IMR-90 (cell line): ENCODE data around the gene KRT1. TPM values are rescaled to one million over a fixed set of nuclear protein-coding genes. Genes with fewer than 3 reads are reported as not detected.

ENCODE experiments used
- ATAC-seq: fragments of 200-7000 bp; cut with Tn5 transposase; 2 replicates; pipeline ENCODE4 v1.9.1; 2020; ENCODE audit warnings: low read depth, mild to moderate bottlenecking, moderate library complexity
- BruUV-seq: library from RNA; stranded (reverse); fragments of 400-500 nt; replicated peaks from 2 replicates; lab custom pipeline; 2021; lab: Mats Ljungman, UMichigan
- CTCF ChIA-PET: fragments of 300-600 bp; formaldehyde crosslinking; extraction: SDS; loops from one replicate; lab custom pipeline; 2021; ENCODE audit warnings: antibody characterized with exemption; lab: Yijun Ruan, JAX
- POLR2A ChIA-PET: fragments of 300-600 bp; sonication (Branson Sonifier 250); formaldehyde crosslinking; loops from one replicate; lab custom pipeline; 2022; ENCODE audit warnings: antibody characterized with exemption; ENCODE audit not compliant: unreplicated experiment; lab: Charles Lee
- DNase-seq: peaks from one replicate; pipeline ENCODE4 v3.0.0; 2013
- H2AFZ ChIP-seq: replicated peaks from 2 replicates; pipeline ENCODE3; 2013; ENCODE audit warnings: low read length, mild to moderate bottlenecking; ENCODE audit not compliant: poor library complexity
- H2AK5ac ChIP-seq: 2 replicates; pipeline ENCODE4 v1.6.1; 2013; ENCODE audit warnings: low read depth, low read length, inconsistent platforms
- H2AK9ac ChIP-seq: replicated peaks from 2 replicates; pipeline ENCODE3; 2013; ENCODE audit warnings: mild to moderate bottlenecking, low read depth, low read length, moderate library complexity; ENCODE audit not compliant: poor library complexity
- H2BK120ac ChIP-seq: 2 replicates; pipeline ENCODE4 v1.6.1; 2013; ENCODE audit warnings: low read depth, low read length, inconsistent platforms
- H2BK15ac ChIP-seq: 3 replicates; pipeline ENCODE4 v1.6.1; 2013; ENCODE audit warnings: low read depth, low read length, inconsistent platforms
- H2BK20ac ChIP-seq: 2 replicates; pipeline ENCODE4 v1.6.1; 2013; ENCODE audit warnings: low read depth, mild to moderate bottlenecking, inconsistent platforms, low read length, moderate library complexity
- H2BK5ac ChIP-seq: 2 replicates; pipeline ENCODE4 v1.6.1; 2013; ENCODE audit warnings: mild to moderate bottlenecking, low read depth, low read length, inconsistent platforms; ENCODE audit not compliant: poor library complexity, severe bottlenecking
- H3K14ac ChIP-seq: replicated peaks from 2 replicates; pipeline ENCODE4 v1.6.1; 2013; ENCODE audit warnings: low read depth, low read length, inconsistent platforms
- H3K18ac ChIP-seq: 2 replicates; pipeline ENCODE4 v1.6.1; 2013; ENCODE audit warnings: low read depth, low read length, control low read depth
- H3K23ac ChIP-seq: 2 replicates; pipeline ENCODE4 v1.6.1; 2013; ENCODE audit warnings: low read depth, low read length, inconsistent platforms
- H3K27ac ChIP-seq: 2 replicates; pipeline ENCODE4 v1.5.1; 2013; ENCODE audit warnings: mild to moderate bottlenecking, control low read depth, low read length; ENCODE audit not compliant: insufficient read depth
- H3K27me3 ChIP-seq: 2 replicates; pipeline ENCODE4 v1.6.1; 2013; ENCODE audit warnings: low read length; ENCODE audit not compliant: control insufficient read depth, insufficient read depth
- H3K36me3 ChIP-seq: 2 replicates; pipeline ENCODE4 v1.6.1; 2013; ENCODE audit warnings: low read length, mixed read lengths; ENCODE audit not compliant: control insufficient read depth, insufficient read depth
- H3K4ac ChIP-seq: 2 replicates; pipeline ENCODE4 v1.6.1; 2013; ENCODE audit warnings: low read depth, low read length, inconsistent platforms
- H3K4me1 ChIP-seq: 2 replicates; pipeline ENCODE4 v1.6.1; 2013; ENCODE audit warnings: low read length, mixed read lengths; ENCODE audit not compliant: control insufficient read depth, insufficient read depth
- H3K4me2 ChIP-seq: 2 replicates; pipeline ENCODE4 v1.6.1; 2013; ENCODE audit warnings: low read depth, mild to moderate bottlenecking, control low read depth, low read length, moderate library complexity
- H3K4me3 ChIP-seq: 2 replicates; pipeline ENCODE4 v1.5.1; 2013; ENCODE audit warnings: low read depth, mild to moderate bottlenecking, control low read depth, low read length, moderate library complexity; ENCODE audit not compliant: insufficient read depth
- H3K56ac ChIP-seq: 2 replicates; pipeline ENCODE4 v1.6.1; 2013; ENCODE audit warnings: low read length, inconsistent platforms; ENCODE audit not compliant: insufficient read depth; ENCODE audit errors: extremely low read depth
- H3K79me1 ChIP-seq, 2 experiments: 2 replicates each; pipeline ENCODE4 v1.6.1; 2013; ENCODE audit warnings: low read length in 2 of 2, inconsistent platforms in 1 of 2, low read depth in 1 of 2
- H3K9ac ChIP-seq: 2 replicates; pipeline ENCODE4 v1.6.1; 2013; ENCODE audit warnings: low read depth, low read length, control low read depth
- H3K9me1 ChIP-seq: 2 replicates; pipeline ENCODE4 v1.6.1; 2013; ENCODE audit warnings: low read length, inconsistent platforms; ENCODE audit not compliant: insufficient read depth
- H3K9me3 ChIP-seq: 2 replicates; pipeline ENCODE4 v1.6.1; 2013; ENCODE audit warnings: low read length; ENCODE audit not compliant: control insufficient read depth, insufficient read depth
- H4K20me1 ChIP-seq: 2 replicates; pipeline ENCODE4 v1.6.1; 2013; ENCODE audit warnings: low read length, inconsistent platforms; ENCODE audit not compliant: insufficient read depth
- H4K5ac ChIP-seq: 2 replicates; pipeline ENCODE4 v1.6.1; 2013; ENCODE audit warnings: mild to moderate bottlenecking, low read depth, low read length, control low read depth
- H4K8ac ChIP-seq, 2 experiments: 2 replicates each; pipeline ENCODE4 v1.6.1; 2013; ENCODE audit warnings: low read depth in 2 of 2, low read length in 2 of 2, control low read depth in 1 of 2, inconsistent platforms in 1 of 2
- H4K91ac ChIP-seq: 2 replicates; pipeline ENCODE4 v1.6.1; 2013; ENCODE audit warnings: low read depth, low read length, inconsistent platforms; ENCODE audit not compliant: insufficient read depth
- BHLHE40 ChIP-seq: fragments of 150-350 bp; IDR thresholded peaks from 2 replicates; pipeline ENCODE4 v1.6.1; 2016; ENCODE audit warnings: mild to moderate bottlenecking, low read depth, low read length
- CTCF ChIP-seq: conservative IDR thresholded peaks from 2 replicates; pipeline ENCODE4 v1.5.1; 2012; ENCODE audit warnings: mild to moderate bottlenecking, low read depth, low read length, improper control_type of control experiment
- MAFK ChIP-seq: IDR thresholded peaks from 2 replicates; pipeline ENCODE4 v1.6.1; 2012; ENCODE audit warnings: low read depth, low read length, improper control_type of control experiment
- MAZ ChIP-seq: IDR thresholded peaks from 2 replicates; pipeline ENCODE4 v1.6.1; 2012; ENCODE audit warnings: low read depth, mild to moderate bottlenecking, low read length, improper control_type of control experiment, moderate library complexity, borderline replicate concordance
- MXI1 ChIP-seq: IDR thresholded peaks from 2 replicates; pipeline ENCODE4 v1.6.1; 2012; ENCODE audit warnings: low read depth, mild to moderate bottlenecking, low read length, moderate library complexity, borderline replicate concordance
- NFE2L2 ChIP-seq: fragments of 150-350 bp; IDR thresholded peaks from 2 replicates; pipeline ENCODE4 v1.6.1; 2016; ENCODE audit warnings: low read depth, mild to moderate bottlenecking, low read length
- POLR2A ChIP-seq: IDR thresholded peaks from 2 replicates; pipeline ENCODE4 v1.6.1; 2012; ENCODE audit warnings: mild to moderate bottlenecking, low read depth, low read length
- RAD21 ChIP-seq: IDR thresholded peaks from 2 replicates; pipeline ENCODE4 v1.6.1; 2012; ENCODE audit warnings: low read length, improper control_type of control experiment
- RCOR1 ChIP-seq: IDR thresholded peaks from 2 replicates; pipeline ENCODE4 v1.6.1; 2012; ENCODE audit warnings: mild to moderate bottlenecking, low read length, improper control_type of control experiment; ENCODE audit not compliant: insufficient replicate concordance
- RFX5 ChIP-seq: IDR thresholded peaks from 2 replicates; pipeline ENCODE4 v1.8.0; 2012; ENCODE audit warnings: low read depth, mild to moderate bottlenecking, low read length, moderate library complexity
- SMC3 ChIP-seq: fragments of 150-350 bp; IDR thresholded peaks from 2 replicates; pipeline ENCODE4 v1.6.1; 2016; ENCODE audit warnings: low read depth, mild to moderate bottlenecking, antibody characterized with exemption, low read length, moderate library complexity
- USF2 ChIP-seq: fragments of 150-350 bp; IDR thresholded peaks from 2 replicates; pipeline ENCODE4 v1.6.1; 2017; ENCODE audit warnings: mild to moderate bottlenecking, antibody characterized with exemption, low read length, low read depth
- WGBS, 2 experiments: methylation state at CpG; one replicate each; pipeline versions ENCODE4 v1.1.5 to v1.1.7; 2013; ENCODE audit warnings: missing lambda C conversion rate in 2 of 2; ENCODE audit not compliant: insufficient read length in 1 of 2; ENCODE audit errors: extremely low coverage in 2 of 2; 5-methylcytosine and 5-hydroxymethylcytosine counted together
- dilution Hi-C: fragments of 300-500 bp; cut with HindIII; formaldehyde crosslinking; loops from one replicate; pipeline ENCODE4 v1.14.3; 2018; ENCODE audit warnings: low sequenced_read_pairs; ENCODE audit not compliant: unreplicated experiment
- in situ Hi-C: fragments of 300-500 bp; cut with MboI; formaldehyde crosslinking; loops from 3 replicates; pipeline ENCODE4 v1.14.3; 2019; ENCODE audit warnings: low sequenced_read_pairs, inconsistent platforms, mixed read lengths
- intact Hi-C: fragments of 100-400 bp; cut with micrococcal nuclease; formaldehyde crosslinking; loops from 2 replicates; pipeline ENCODE4 v1.10.0; 2022
- polyA plus RNA-seq, 3 experiments: library from polyadenylated mRNA; depleted of rRNA; stranded (reverse); fragments of >200 nt; gene quantifications; 2 replicates each; pipeline ENCODE4 v1.2.3, GENCODE V29; 2012; ENCODE audit warnings: low replicate concordance in 1 of 3
- total RNA-seq: library from RNA; depleted of rRNA; stranded (reverse); fragments of >200 nt; gene quantifications from 2 replicates; pipeline ENCODE4 v1.2.3, GENCODE V29; 2012

KRT1 gene
- total and polyA plus RNA-seq, 2 of the 4 experiments (the other 2 are of a cell fraction): not detected

- DNase-seq: no peak
- Histone ChIP-seq H3K9me1 (no peaks in the 10 kb centered on the region), H4K8ac (no peak overlapping the region), H4K5ac (no peak overlapping the region), H3K4me3 (no peak overlapping the region), H3K4me2 (no peak overlapping the region), H3K27ac (no peak overlapping the region), H3K4me1 (no peaks in the 10 kb centered on the region), H3K14ac (no peak overlapping the region), H3K27me3 (peaks cover 32% of the 10 kb centered on the region), H2BK120ac (no peak overlapping the region), H3K56ac (no peak overlapping the region), H2BK5ac (no peak overlapping the region), H3K9me3 (no peaks in the 10 kb centered on the region), H3K18ac (no peak overlapping the region), H4K20me1 (no peaks in the 10 kb centered on the region), H3K79me1 (no peaks in the 10 kb centered on the region), H2AFZ (no peak overlapping the region), H3K9ac (no peak overlapping the region), H4K91ac (no peak overlapping the region), H2AK9ac (no peak overlapping the region), H2BK20ac (no peak overlapping the region), H3K4ac (no peak overlapping the region), H2AK5ac (no peak overlapping the region), H3K36me3 (no peaks in the 10 kb centered on the region), H3K23ac (no peak overlapping the region), H2BK15ac (no peak overlapping the region)
- POLR2A ChIA-PET: no interaction called here
- in situ Hi-C loops: no loop called here
- CTCF ChIA-PET: no interaction called here
- no peak for TF ChIP-seq USF2
- no peak for TF ChIP-seq SMC3
- TF ChIP-seq RAD21: no peak
- no peak for TF ChIP-seq RFX5
- no peak for TF ChIP-seq RCOR1
- no peak for TF ChIP-seq MAZ
- no peak for TF ChIP-seq MAFK
- no peak for TF ChIP-seq CTCF
- no peak for TF ChIP-seq BHLHE40
- no peak for TF ChIP-seq MXI1
- TF ChIP-seq NFE2L2: no peak
- no peak for TF ChIP-seq POLR2A
- WGBS, 2 experiments: 74% methylated on average over 3 of the region's 9 CpGs; no CpG with 5 or more reads in 1 of the 2 experiments
- no TSS peak for BruUV-seq
- ATAC-seq: no peak
- dilution Hi-C loops: no loop called here
- intact Hi-C loops: no loop called here
Observed at GRCh38 chr12:52647601-52648000, 32.6 kb downstream of the KRT1 start.
